ENCODE results near the gene TMEM43. TPM values are rescaled to one million over a fixed set of nuclear protein-coding genes. Genes with fewer than 3 reads are reported as not detected.

Gene TMEM43
- total and polyA plus RNA-seq, 2 of the 8 experiments (the other 6 are each of a cell fraction or from before 2014, with no cell fraction given), result 27.0 to 33.7 TPM

GRCh38 chr3:14150491-14151230, 25.8 kb downstream of the TMEM43 start (continued):
- no peak for TF ChIP-seq CTCF (IDR thresholded peaks at IDR 0.05; ENCODE audit: control extremely low read depth in 1 of 3, insufficient read depth in 1 of 3, low read depth in 1 of 3, low read length in 3 of 3)
- no peak for TF ChIP-seq EZH2 (IDR thresholded peaks at IDR 0.05; ENCODE audit: low read depth, low read length, severe bottlenecking)
- TF ChIP-seq SIRT6 (IDR thresholded peaks at IDR 0.05; ENCODE audit: low read length), result no peak
- no peak for TF ChIP-seq SIX5 (IDR thresholded peaks at IDR 0.05; ENCODE audit: low read depth, low read length)
- TF ChIP-seq PHF8 (conservative IDR thresholded peaks at IDR 0.05; ENCODE audit: low read depth, low read length), result no peak
